Astrocyte of the cerebellum (primary cell): Measurements from ENCODE around the gene CCDC146.

Source experiments
- DNase-seq: peaks from one replicate; pipeline ENCODE4 v3.0.0-alpha.2; 2011; ENCODE audit warnings: low read depth
- H3K4me3 ChIP-seq: 2 replicates; pipeline ENCODE4 v1.5.1; 2011; ENCODE audit warnings: mild to moderate bottlenecking, low read depth, low read length, moderate library complexity
- in situ Hi-C: cut with HindIII; loops from 2 replicates; pipeline ENCODE4 v1.10.0; 2017; ENCODE audit warnings: low sequenced_read_pairs
- TF ChIP-seq, protein P1 (sequence below): IDR thresholded peaks from 2 replicates; pipeline ENCODE4 v1.5.1; 2012; ENCODE audit warnings: low read length, low read depth, moderate library complexity, mild to moderate bottlenecking; ENCODE audit errors: missing control alignments

The CCDC146 gene

DNA sequence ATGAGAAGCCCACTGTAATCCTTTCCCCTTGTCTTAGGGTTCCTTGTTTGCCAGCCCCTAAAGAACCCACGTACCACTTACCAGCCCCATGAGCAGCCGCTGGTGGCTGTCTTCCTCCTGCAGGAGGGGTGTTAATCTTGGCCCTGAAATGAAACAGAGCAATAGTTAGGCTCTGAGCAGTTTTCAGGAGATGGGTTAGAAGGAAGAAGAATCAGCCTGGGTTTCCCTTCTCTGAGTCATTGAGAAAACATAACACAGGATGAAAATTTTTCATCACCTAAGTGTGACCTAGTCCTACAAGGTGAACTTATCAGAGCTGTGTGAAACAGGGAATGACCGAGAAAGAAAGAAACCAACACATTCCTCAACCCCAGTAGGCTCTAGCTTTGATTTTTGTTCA is 203.7 kb downstream of the CCDC146 start:
- in situ Hi-C loops: no loop called here
- DNase-seq: no peak
- no peak overlapping the region for H3K4me3 ChIP-seq
- TF ChIP-seq, protein P1, sequence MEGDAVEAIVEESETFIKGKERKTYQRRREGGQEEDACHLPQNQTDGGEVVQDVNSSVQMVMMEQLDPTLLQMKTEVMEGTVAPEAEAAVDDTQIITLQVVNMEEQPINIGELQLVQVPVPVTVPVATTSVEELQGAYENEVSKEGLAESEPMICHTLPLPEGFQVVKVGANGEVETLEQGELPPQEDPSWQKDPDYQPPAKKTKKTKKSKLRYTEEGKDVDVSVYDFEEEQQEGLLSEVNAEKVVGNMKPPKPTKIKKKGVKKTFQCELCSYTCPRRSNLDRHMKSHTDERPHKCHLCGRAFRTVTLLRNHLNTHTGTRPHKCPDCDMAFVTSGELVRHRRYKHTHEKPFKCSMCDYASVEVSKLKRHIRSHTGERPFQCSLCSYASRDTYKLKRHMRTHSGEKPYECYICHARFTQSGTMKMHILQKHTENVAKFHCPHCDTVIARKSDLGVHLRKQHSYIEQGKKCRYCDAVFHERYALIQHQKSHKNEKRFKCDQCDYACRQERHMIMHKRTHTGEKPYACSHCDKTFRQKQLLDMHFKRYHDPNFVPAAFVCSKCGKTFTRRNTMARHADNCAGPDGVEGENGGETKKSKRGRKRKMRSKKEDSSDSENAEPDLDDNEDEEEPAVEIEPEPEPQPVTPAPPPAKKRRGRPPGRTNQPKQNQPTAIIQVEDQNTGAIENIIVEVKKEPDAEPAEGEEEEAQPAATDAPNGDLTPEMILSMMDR: no peak

- no peak overlapping the region for H3K4me3 ChIP-seq
- DNase-seq: no peak
- in situ Hi-C loops: no loop called here
- TF ChIP-seq, protein P1: no peak
Observed at GRCh38 chr7:77327067-77327931, 204.9 kb downstream of the CCDC146 start.

DNA sequence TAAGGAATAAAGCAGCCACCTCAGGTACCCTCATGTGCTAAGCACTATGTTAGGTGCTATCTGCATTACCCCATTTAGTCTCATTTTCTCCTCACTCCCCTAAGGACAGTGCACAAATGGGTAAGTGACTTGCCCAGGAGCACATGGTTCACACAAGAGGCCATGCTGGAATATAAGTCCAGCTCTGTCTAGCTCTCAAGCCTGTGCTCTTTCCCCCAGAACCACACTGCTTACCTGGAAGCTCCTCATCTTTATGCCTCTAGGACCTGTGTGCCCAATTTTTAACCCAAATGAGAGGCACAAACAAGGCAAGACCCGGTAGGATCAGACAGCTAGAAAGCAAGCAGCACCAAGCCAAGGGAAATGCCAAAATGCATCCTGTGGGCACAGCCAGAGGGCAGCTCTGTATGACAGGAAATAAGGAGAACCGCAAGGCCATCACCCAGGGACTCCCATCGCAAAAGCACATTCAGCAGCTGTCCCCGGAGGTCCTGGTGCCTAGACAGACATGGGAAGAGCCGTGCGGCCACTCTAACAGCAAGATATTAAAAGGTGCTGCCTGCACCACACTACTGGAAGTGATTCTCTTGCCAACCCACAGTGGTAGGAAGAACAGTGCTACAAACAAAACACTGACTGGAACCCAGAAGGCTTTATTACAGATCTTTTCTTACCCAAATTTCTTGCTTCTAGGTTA is 205.7 kb downstream of the CCDC146 start:
- no peak overlapping the region for H3K4me3 ChIP-seq
- in situ Hi-C loops: no loop called here
- DNase-seq: peak; percentile 35
- TF ChIP-seq, protein P1: no peak

- in situ Hi-C loops: no loop called here
- TF ChIP-seq, protein P1: no peak
- no peak overlapping the region for H3K4me3 ChIP-seq
- peak; percentile 36 for DNase-seq
Observed at GRCh38 chr7:77328669-77329068, 206.3 kb downstream of the CCDC146 start.

DNA sequence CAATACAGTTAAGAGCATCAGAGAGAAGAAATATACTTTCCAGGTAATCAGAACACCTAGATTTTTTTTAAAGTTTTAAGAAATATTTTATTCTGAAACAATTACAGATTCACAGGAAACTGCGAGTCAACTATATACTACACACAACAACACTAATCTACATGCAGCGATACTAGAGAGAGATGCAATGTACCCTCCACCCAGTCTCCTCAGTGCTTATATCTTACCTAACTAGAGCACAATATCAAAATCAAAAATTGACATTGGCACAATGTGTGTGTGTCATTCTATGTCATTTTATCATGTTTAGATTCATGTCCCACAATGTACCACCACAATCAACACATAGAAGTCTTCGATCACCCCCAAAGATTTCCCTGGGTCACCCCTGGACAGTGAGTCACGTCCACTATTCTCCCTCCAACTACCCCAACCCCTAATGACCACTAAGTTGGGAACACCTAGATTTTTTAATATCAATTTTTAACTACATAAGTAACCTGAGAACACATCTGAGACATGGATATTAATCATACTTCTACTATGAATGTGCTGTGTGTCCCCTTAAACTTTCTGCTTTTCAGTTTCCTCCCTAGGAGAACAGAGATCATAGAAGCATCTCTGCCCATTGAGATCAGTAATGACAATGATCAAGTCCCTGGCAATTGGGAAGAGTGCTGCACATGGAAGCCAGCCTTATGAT is 207.2 kb downstream of the CCDC146 start:
- TF ChIP-seq, protein P1: no peak
- H3K4me3 ChIP-seq: no peak overlapping the region
- in situ Hi-C loops: loop anchor here (5.0 kb wide), 1 partner anchor 77 kb away; no protein-coding TSS in a partner anchor
- no peak for DNase-seq

DNA sequence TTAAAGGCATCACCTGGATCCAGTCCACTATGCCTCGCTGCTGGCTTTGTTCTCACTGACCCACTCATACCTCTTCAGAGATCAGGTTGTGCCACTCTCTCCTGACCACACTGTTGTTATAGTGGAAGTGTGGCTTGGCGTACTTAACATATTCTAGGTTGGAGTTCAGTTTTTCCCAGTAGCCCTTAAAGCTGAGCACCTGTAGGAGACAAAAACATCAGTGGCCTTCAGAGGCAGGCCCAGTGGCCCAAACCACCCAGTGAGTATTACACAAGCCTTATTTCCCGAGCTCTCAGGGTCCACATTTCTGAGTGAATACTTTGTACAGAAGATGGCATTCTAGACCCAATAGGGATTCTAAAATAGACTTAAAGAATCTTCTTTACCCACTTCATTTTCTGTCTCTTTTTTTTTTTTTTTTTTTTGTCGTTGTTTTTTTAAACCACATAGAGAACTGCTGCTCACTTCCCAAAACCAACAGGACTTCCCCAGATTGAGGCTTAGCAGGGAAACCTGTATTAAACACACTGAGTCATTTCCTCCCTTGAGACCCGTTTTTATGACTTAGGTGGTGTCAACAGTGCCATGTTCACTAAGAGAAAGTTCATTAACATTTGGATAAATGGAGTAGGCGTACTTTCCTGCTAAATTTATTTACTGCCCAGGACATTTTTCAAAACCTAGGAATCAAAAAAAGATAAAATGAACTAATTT is 207.9 kb downstream of the CCDC146 start:
- no peak overlapping the region for H3K4me3 ChIP-seq
- DNase-seq: no peak
- in situ Hi-C loops: loop anchor here (5.0 kb wide), 1 partner anchor 78 kb away; no protein-coding TSS in a partner anchor

More for the DNA sequence above, 207.9 kb downstream of the CCDC146 start:
- TF ChIP-seq, protein P1: no peak
